Smooth muscle cell (in vitro differentiated cells): ENCODE data around the gene C5orf52. TPM values are rescaled to one million over a fixed set of nuclear protein-coding genes. Genes with fewer than 3 reads are reported as not detected.

Experiments
- DNase-seq: peaks from one replicate; lab custom pipeline; 2025; ENCODE audit not compliant: unreplicated experiment; lab: John Stamatoyannopoulos, UW
- H2AFZ ChIP-seq: fragments of 200-600 bp; sonication (generic); 2 replicates; pipeline ENCODE4 v1.6.0; 2016; ENCODE audit warnings: antibody characterized with exemption, low read depth, mild to moderate bottlenecking
- H3F3A ChIP-seq: fragments of 200-600 bp; sonication (generic); 2 replicates; pipeline ENCODE4 v1.6.0; 2017; ENCODE audit warnings: antibody characterized with exemption, low read depth
- H3K27ac ChIP-seq: fragments of 200-600 bp; sonication (generic); 2 replicates; pipeline ENCODE4 v1.5.1; 2016; ENCODE audit warnings: low read depth, mild to moderate bottlenecking
- H3K27me3 ChIP-seq: fragments of 200-600 bp; sonication (generic); 2 replicates; pipeline ENCODE4 v1.6.1; 2016; ENCODE audit warnings: low read depth, mild to moderate bottlenecking
- H3K36me3 ChIP-seq: fragments of 200-600 bp; sonication (generic); 2 replicates; pipeline ENCODE4 v1.5.1; 2016; ENCODE audit warnings: low read depth
- H3K4me1 ChIP-seq: fragments of 200-600 bp; sonication (generic); 2 replicates; pipeline ENCODE4 v1.5.1; 2016; ENCODE audit warnings: low read depth
- H3K4me2 ChIP-seq: fragments of 200-600 bp; sonication (generic); 2 replicates; pipeline ENCODE4 v1.6.0; 2016; ENCODE audit warnings: mild to moderate bottlenecking
- H3K4me3 ChIP-seq: fragments of 200-600 bp; sonication (generic); 2 replicates; pipeline ENCODE4 v1.5.1; 2016; ENCODE audit warnings: mild to moderate bottlenecking
- H3K79me2 ChIP-seq: fragments of 200-600 bp; sonication (generic); 2 replicates; pipeline ENCODE4 v1.6.0; 2016; ENCODE audit warnings: low read depth, mild to moderate bottlenecking
- H3K9ac ChIP-seq: fragments of 200-600 bp; sonication (generic); 2 replicates; pipeline ENCODE4 v1.6.0; 2016; ENCODE audit warnings: low read depth
- H3K9me3 ChIP-seq: fragments of 200-600 bp; sonication (generic); replicated peaks from 2 replicates; pipeline ENCODE4 v1.5.1; 2016; ENCODE audit warnings: low read depth
- H4K20me1 ChIP-seq: fragments of 200-600 bp; sonication (generic); 2 replicates; pipeline ENCODE4 v1.6.0; 2016; ENCODE audit warnings: low read depth
- CTCF ChIP-seq: fragments of 200-600 bp; sonication (generic); IDR thresholded peaks from 2 replicates; pipeline ENCODE4 v1.5.1; 2017; ENCODE audit warnings: borderline replicate concordance, mild to moderate bottlenecking, antibody characterized with exemption; ENCODE audit not compliant: insufficient read depth, poor library complexity, severe bottlenecking
- WGBS: methylation state at CpG from one replicate; pipeline ENCODE4 v1.1.7; 2016; ENCODE audit warnings: low lambda C conversion rate; 5-methylcytosine and 5-hydroxymethylcytosine counted together
- polyA plus RNA-seq: library from polyadenylated mRNA; unstranded; fragments of >200 nt; fragmentation: Nextera tagmentation; extraction: Ambion mirVana; gene quantifications from 2 replicates; pipeline ENCODE4 v1.2.1, GENCODE V29; 2016
- total RNA-seq: library from RNA; depleted of rRNA; stranded (reverse); fragments of >200 nt; gene quantifications from 2 replicates; pipeline ENCODE4 v1.2.3, GENCODE V29; 2014

The C5orf52 gene
- total and polyA plus RNA-seq, 2 experiments from 2014 or later, result not detected

- TF ChIP-seq CTCF, result no peak
- no peaks in the 10 kb centered on the region for H3K79me2 ChIP-seq
- H3K9me3 ChIP-seq, result no peaks in the 10 kb centered on the region
- H3K27ac ChIP-seq, result no peak overlapping the region
- H3K4me3 ChIP-seq, result no peak overlapping the region
- H4K20me1 ChIP-seq, result no peaks in the 10 kb centered on the region
- H3K4me2 ChIP-seq, result no peak overlapping the region
- no peak overlapping the region for H2AFZ ChIP-seq
- H3K4me1 ChIP-seq, result no peaks in the 10 kb centered on the region
- WGBS, result 68% methylated on average over 2 of the region's 2 CpGs
- H3K9ac ChIP-seq, result no peak overlapping the region
- no peak for DNase-seq
- H3K36me3 ChIP-seq, result no peaks in the 10 kb centered on the region
- H3F3A ChIP-seq, result no peaks in the 10 kb centered on the region
- no peaks in the 10 kb centered on the region for H3K27me3 ChIP-seq
Measured at GRCh38 chr5:157665467-157666070, 5.8 kb upstream of the C5orf52 start.

GRCh38 chr5:157668356-157668755, 3.0 kb upstream of the C5orf52 start:
- H3K4me2 ChIP-seq, result no peak overlapping the region
- H3K9me3 ChIP-seq, result no peaks in the 10 kb centered on the region
- H2AFZ ChIP-seq, result no peak overlapping the region
- H3K9ac ChIP-seq, result no peak overlapping the region
- H3F3A ChIP-seq, result no peaks in the 10 kb centered on the region
- no peak overlapping the region for H3K4me3 ChIP-seq
- no peaks in the 10 kb centered on the region for H3K4me1 ChIP-seq
- no peaks in the 10 kb centered on the region for H3K36me3 ChIP-seq
- no peaks in the 10 kb centered on the region for H3K79me2 ChIP-seq
- no peak for TF ChIP-seq CTCF
- H4K20me1 ChIP-seq, result no peaks in the 10 kb centered on the region
- no peak overlapping the region for H3K27ac ChIP-seq
- 54% methylated on average over 1 of the region's 1 CpG for WGBS
- no peaks in the 10 kb centered on the region for H3K27me3 ChIP-seq
- DNase-seq, result no peak

- no peak for TF ChIP-seq CTCF
- no peaks in the 10 kb centered on the region for H3F3A ChIP-seq
- no peak overlapping the region for H2AFZ ChIP-seq
- H3K79me2 ChIP-seq, result no peaks in the 10 kb centered on the region
- no peak overlapping the region for H3K4me3 ChIP-seq
- no peaks in the 10 kb centered on the region for H3K9me3 ChIP-seq
- H3K4me2 ChIP-seq, result no peak overlapping the region
- no peak overlapping the region for H3K9ac ChIP-seq
- DNase-seq, result no peak
- no peak overlapping the region for H3K27ac ChIP-seq
- H3K27me3 ChIP-seq, result no peaks in the 10 kb centered on the region
- no peaks in the 10 kb centered on the region for H3K36me3 ChIP-seq
- H3K4me1 ChIP-seq, result no peaks in the 10 kb centered on the region
- no peaks in the 10 kb centered on the region for H4K20me1 ChIP-seq
- 91% methylated on average over 6 of the region's 6 CpGs for WGBS
Measured at GRCh38 chr5:157669701-157670097, 1.6 kb upstream of the C5orf52 start.
